Anterior cingulate cortex (tissue), 58 donors: ENCODE data around the gene MAPRE3.

Source experiments
- DNase-seq, 58 donors: peaks; one replicate each; lab custom pipeline; 2025; lab: John Stamatoyannopoulos, UW

Gene MAPRE3

DNA sequence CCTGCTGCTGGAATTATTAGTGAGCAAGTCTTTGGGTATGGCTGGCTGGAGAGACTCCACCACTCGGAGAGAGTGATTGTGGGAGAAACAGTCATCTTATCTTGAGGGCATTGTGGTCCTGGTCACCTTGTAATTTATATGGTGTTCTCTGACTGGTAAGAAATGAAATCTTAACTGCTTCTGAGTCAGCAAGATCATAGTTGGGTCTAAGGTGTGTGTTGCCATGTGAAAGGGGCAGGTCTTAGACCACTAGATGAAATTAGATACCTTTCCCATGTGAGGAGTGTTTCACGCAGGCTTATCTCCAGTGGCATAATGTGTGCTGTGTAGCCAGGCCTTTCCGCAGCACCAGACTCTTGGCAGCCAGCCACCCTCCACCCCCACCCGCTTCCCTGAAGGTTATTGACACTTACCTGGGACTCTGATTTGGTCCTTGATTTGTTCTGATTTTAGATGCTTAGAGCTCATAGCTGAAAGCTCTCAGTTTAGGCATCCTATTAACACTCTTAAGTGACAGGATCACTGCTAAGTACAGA, 7.7 kb downstream of the MAPRE3 start:
- DNase-seq: no peak

GRCh38 chr2:26979741-26980140, 9.3 kb downstream of the MAPRE3 start:
- no peak for DNase-seq

DNA sequence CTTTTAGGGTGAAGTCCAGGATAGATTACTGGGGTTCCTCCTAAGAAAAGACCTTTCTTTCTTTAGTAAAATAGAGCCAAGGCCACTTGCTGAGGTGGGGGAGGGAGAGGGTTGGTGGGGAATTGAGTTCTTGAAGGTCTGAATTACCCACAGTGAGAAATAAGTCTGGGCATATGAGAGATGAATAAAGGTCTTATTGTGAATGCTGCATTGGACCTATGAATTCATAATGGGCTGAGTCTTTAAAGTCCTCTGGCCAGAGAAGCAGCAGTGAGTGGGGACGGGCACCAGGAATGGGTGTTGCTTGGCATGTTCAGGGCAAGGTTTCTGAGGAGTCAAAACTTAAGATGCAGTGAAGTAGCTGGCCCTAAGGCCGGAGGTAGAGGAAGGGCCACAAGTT, 10.5 kb downstream of the MAPRE3 start:
- DNase-seq: no peak

DNA sequence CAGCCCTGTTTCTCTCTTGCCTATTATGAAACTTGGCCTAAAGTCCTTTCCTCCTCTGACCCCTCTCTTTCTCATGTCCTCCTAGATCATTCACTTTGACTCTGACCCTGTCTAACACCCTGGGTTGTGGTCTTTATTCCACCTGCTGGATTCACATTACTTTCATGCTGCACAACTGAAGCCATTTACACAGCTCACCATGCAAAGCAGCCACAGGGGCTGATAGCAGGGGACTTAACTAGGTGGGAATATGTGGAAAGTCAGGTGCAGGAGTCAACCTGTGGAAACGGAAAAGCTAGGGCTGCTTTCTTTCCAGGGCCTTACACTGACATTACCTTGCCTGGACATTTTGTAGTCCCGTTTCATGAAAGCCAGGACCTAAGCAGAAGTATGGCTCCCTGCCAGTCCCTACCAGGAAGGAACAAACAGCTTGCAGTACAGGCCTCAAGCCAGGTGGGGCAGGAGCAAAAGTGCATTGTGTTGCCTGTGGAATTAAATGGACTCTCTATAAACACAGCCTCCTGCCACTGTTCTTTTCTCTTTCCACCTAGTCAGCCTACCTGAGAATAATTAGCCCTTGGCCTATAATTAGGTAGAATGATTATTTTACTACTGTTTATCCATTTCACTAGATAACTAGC, 11.8 kb downstream of the MAPRE3 start:
- DNase-seq: peak in 30 of 58 donors; percentile 9 to 65 (median 33)

GRCh38 chr2:26983746-26984145, 13.3 kb downstream of the MAPRE3 start:
- no peak for DNase-seq

DNA sequence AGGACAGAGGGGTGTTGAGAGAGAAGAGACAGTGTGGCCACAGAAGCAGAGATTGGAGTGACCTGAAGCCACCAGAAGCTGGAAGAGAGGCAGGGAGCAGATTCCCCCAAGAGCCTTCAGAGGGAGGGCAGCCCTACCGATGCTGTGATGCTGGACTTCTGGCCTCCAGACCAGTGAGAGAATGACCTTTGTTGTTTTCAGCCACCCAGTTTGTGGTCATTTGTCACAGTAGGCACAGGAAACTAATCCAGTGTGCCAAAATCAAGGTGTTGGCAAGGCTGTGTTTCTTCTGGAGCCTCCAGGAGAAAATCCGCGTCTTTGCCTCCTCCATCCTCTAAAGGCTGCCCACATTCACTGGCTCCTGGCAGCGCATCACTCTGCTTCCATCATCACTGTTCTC, 15.4 kb downstream of the MAPRE3 start:
- no peak for DNase-seq

DNA sequence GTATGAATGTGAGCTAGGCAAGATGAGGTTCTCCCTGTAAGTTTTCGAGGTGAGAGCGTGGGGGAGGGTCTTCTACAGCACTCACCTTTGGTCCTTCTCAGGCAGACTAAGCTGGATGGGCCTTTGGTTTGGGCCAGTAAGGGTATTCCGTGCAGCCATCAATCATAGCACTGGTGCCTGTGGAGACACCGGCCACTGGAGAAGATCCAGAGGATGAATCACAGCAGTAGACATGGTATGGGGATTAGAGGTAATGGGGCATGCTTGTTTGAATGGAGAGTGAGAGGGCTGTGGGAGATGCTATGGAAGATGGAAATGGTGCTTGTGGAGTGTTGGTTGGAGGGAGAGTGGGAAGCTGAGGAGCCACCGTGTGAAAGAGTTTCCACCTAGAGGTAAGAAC, 16.1 kb downstream of the MAPRE3 start:
- DNase-seq: no peak

DNA sequence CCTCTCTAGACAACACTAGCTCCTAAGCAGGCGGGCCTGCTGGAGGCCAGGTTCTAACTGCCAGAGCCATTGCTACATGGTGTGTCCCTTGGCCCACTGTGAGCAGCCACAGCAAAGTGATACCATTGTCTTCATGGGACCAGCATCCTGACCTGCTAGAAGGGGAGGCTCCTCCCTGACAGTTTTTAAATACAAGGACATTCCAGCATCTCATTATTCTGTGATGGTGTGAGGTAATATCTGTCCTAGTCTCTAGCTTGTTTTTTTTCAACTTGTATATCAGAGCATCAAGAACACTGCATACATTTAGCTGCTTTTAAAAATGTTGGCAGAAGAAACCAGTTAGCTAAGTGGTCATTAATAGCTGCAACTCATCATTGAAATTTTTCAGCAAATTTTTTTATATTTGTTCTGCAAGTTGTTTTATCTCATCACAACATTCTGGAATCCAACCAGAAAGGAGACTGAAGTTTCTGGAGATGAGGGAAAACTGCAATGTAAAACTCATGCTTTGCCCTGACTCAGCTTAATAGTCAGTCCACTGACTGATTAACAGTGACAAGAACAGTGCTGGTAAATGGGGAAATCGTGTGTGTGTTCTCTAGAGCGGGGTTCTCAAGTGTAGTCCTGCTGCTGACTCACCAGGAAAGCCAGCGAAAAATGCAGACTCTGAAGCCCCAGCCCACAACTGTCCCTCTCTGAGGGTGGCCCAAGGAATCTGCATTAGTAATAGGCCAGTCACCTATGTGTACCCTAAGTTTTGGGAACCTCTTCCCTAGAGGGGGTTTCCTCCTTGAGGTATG, 17.8 kb downstream of the MAPRE3 start:
- peak in 1 of 58 donors; percentile 12 for DNase-seq

DNA sequence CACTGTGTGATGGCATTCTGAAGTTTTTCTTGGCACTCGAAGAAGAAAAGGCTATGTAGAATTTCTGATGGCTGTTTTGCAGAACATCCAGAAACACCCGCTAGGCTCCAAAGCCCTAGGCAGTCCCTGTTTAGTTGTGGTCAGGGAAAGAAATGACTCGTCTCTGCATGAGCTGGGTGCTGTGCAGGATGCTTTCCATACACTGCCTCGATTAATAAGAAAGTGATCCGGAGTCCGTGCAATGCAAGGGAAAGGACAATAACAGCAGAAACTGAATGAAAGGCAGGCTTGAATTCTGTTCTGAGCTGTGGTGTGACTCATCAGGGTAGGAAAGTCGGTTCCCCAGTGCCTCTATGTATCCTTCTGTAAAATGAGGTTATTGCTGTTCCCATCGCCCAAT, 18.7 kb downstream of the MAPRE3 start:
- no peak for DNase-seq

- DNase-seq: no peak
Measured at GRCh38 chr2:26991717-26992116, 21.3 kb downstream of the MAPRE3 start.

DNA sequence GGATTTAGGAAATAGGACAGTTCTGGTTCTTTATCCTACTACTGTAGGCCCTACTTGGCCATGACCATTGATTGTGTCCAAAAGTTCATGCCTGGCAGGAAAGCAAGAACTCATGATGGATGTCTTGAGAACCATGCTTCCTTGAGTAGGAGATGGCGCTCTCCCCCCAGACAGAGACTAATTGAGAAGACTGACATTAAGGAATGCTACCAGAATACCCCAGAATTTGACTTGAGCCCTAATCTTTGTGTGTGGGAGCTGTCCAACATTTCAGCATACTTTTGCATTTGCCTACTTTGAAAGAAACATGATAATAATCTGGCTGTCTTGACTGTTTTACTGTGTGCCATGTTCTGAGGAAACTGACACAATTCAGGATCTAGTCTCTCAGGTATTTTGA, 23.3 kb downstream of the MAPRE3 start:
- no peak for DNase-seq

DNA sequence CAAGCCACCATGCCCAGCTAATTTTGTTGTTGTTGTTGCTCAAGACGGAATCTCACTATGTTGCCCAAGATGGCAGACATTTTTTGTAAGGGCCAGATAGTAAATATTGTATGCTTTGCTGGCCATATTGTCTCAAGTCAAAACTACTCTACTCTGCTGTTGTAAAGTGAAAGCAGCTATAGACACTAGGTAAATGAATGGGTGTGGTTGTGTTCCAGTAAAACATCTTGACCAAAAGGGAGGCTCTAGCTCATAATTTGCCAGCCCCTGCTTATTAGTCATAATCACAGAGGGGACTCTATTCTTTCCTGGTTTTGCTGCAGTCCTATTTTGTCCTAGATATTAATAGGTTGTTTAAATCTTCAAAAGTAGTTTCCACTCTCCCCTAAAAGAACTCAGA, 24.5 kb downstream of the MAPRE3 start:
- DNase-seq: no peak

DNA sequence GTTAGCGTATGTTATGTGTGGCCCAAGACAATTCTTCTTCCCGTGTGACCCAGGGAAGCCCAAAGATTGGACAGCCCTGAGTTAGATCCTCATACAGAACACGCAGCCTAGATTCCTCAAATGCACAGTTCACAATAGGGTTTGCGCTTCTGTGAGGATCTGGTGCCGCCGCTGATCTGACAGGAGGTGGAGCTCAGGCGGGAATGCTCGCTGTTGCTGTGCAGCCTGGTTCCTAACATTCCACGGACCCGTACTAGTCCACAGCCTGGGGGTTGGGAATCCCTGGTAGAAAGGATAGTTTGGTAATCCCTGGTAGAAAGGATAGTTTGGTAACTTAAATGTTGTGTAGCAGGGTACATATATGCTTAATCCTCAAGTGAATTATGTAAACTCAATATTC, 27.0 kb downstream of the MAPRE3 start:
- DNase-seq: no peak

GRCh38 chr2:26998323-26998722, 27.9 kb downstream of the MAPRE3 start:
- DNase-seq: no peak

GRCh38 chr2:27000228-27000627, 29.8 kb downstream of the MAPRE3 start:
- no peak for DNase-seq

DNA sequence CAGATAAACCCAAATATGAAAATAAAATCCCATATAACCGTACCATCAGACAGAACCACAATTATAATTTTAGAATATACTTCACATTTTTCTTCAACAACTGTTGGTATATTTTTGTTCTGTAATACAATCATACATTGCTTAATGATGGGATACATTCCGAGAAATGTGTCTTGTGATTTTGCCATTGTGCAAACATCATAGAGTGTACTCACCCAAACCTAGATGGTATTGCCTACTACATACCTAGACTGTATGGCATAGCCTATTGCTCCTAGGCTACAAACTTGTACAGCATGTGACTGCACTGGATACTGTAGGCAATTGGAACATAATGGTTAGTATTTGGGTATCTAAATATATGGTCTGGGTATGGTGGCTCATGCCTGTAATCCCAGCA, 30.6 kb downstream of the MAPRE3 start:
- DNase-seq: no peak

DNA sequence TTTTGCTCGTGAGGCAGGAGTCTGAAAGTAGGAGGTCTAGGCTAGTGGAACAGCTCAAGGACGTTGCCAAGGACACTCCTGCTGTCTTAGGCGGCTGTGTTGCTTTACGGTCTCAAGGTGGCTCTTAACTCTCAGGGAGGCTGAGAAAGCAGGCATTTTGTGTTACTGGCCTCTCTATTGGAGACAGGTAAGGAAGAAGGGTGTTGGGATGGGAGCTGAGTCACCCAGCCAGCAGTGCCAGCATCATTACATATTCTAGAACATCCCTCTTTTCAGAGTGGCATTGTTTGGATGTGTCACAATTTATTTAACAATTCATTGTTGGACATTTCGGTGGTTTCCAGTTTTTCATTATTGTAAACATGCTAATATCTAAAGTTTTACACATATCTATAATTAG, 31.5 kb downstream of the MAPRE3 start:
- peak in 2 of 58 donors; percentile 18 to 39 for DNase-seq

DNA sequence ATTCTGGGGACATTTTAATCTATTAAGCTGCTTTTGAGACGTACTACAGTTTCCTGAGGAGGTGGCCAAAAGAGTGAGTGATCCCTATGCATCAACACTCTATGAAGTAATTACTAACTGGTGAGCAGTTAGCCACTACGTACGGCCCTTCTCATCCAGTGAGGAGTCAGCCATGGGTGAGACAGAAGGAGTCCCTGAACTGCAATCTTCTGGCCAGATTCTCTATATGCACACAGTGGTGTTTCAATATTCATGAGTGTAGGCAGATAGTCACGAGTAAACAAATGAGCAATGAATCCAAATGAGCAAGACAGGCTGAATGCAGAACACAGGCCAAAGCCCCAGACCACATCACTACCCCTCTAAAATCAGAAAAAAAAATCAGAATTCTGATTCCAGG, 32.6 kb downstream of the MAPRE3 start:
- peak in 1 of 58 donors; percentile 26 for DNase-seq

DNA sequence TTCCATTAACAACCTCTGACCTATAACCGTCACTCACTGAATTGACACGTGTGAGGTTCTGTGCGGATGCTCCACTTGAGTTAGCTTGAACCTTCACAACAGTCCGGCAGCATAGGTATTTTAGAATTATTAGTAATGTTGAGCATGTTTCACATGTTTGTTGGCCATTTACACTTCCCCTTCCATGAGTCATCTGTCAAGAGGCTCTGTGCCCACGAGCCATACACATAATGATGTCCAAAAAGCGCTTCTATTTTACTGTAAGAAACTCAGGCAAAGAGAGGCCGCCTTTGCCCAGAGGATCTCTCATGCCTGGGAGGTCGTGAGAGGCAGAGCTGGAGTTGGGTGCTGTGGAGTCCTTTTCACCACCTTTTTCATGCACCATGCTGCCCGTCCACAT, 33.4 kb downstream of the MAPRE3 start:
- DNase-seq: no peak

DNA sequence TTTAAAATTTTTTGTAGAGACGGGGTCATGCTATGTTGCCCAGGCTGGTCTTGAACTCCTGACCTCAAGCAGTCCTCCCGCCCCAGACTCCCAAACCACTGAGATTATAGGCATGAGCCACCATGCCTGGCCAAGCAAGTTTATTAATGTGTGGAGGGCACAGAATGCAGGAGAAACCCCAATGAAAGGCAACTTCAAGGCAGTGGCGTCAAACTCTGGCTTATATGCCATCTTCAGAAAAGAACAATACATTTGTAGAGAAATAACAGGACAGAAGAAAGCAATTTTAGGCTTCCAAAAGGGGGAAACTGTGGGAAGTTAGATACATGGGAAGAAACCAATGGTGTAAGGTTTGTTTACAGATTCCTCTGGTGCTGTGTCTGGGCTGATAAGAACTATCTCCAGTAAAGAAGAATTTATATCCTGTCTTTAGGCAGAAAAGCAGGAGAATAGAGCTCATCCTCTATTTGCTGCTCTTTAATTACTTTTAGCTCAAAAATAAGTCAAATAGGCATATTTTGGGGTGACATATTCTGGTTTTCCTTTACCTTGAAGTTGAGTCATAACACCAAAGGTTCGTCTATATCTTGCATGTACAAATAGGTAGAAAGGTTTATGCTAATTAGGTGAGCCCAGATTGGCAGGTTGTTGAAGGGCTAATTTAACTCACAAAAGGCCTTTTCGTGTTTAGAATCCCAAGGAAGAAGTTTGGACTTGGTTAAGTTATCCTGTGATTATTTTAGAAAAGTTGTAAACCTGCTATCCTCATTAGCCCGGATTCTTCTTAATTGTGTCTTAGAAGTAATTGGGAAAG, 36.4 kb downstream of the MAPRE3 start:
- DNase-seq: no peak
